SH-SY5Y (cell line): ENCODE data around the gene CSF2.

ENCODE experiments used
- GATA2 ChIP-seq: IDR thresholded peaks from 2 replicates; pipeline ENCODE4 v1.6.1; 2011; ENCODE audit warnings: mild to moderate bottlenecking, low read depth, low read length
- GATA3 ChIP-seq: IDR thresholded peaks from 2 replicates; pipeline ENCODE4 v1.6.1; 2011; ENCODE audit warnings: low read depth, mild to moderate bottlenecking, low read length, moderate library complexity

- TF ChIP-seq GATA2 (no peak), GATA3 (no peak)
Measured at GRCh38 chr5:132064738-132065331, 8.8 kb upstream of the CSF2 start.
